ENCODE measurements around the gene ROPN1L.

The ROPN1L gene

GRCh38 chr5:10470669-10471068 is 29.0 kb downstream of the ROPN1L start:
- Histone ChIP-seq H3K9ac (ENCODE audit: low read length) (no peak overlapping the region), H3K36me3 (ENCODE audit: control insufficient read depth, insufficient read depth, low read length) (no peaks in the 10 kb centered on the region), H3K4me3 (ENCODE audit: low read depth, low read length) (no peak overlapping the region), H3K27me3 (ENCODE audit: control insufficient read depth, insufficient read depth, low read length) (no peaks in the 10 kb centered on the region), H3K4me1 (ENCODE audit: control insufficient read depth, insufficient read depth, low read length) (peaks cover 20% of the 10 kb centered on the region), H3K9me3 (ENCODE audit: control insufficient read depth, insufficient read depth, low read depth, low read length) (peaks cover 2% of the 10 kb centered on the region), H3K27ac (ENCODE audit: low read depth, low read length) (no peak overlapping the region)

- Histone ChIP-seq H3K27me3 (ENCODE audit: control insufficient read depth, insufficient read depth, low read length) (no peaks in the 10 kb centered on the region), H3K9me3 (ENCODE audit: control insufficient read depth, insufficient read depth, low read depth, low read length) (peaks cover 5% of the 10 kb centered on the region), H3K27ac (ENCODE audit: low read depth, low read length) (no peak overlapping the region), H3K9ac (ENCODE audit: low read length) (no peak overlapping the region), H3K4me1 (ENCODE audit: control insufficient read depth, insufficient read depth, low read length) (peaks cover 19% of the 10 kb centered on the region), H3K4me3 (ENCODE audit: low read depth, low read length) (no peak overlapping the region), H3K36me3 (ENCODE audit: control insufficient read depth, insufficient read depth, low read length) (no peaks in the 10 kb centered on the region)
Observed at GRCh38 chr5:10471677-10472076, 30.0 kb downstream of the ROPN1L start.

GRCh38 chr5:10474521-10475075 is 32.9 kb downstream of the ROPN1L start:
- no peak overlapping the region for H3K27ac ChIP-seq (ENCODE audit: low read depth, low read length)
- H3K36me3 ChIP-seq (ENCODE audit: control insufficient read depth, insufficient read depth, low read length), result no peaks in the 10 kb centered on the region
- no peaks in the 10 kb centered on the region for H3K27me3 ChIP-seq (ENCODE audit: control insufficient read depth, insufficient read depth, low read length)
- peaks cover 11% of the 10 kb centered on the region for H3K4me1 ChIP-seq (ENCODE audit: control insufficient read depth, insufficient read depth, low read length)
- no peak overlapping the region for H3K4me3 ChIP-seq (ENCODE audit: low read depth, low read length)
- peaks cover 13% of the 10 kb centered on the region for H3K9me3 ChIP-seq (ENCODE audit: control insufficient read depth, insufficient read depth, low read depth, low read length)
- no peak overlapping the region for H3K9ac ChIP-seq (ENCODE audit: low read length)

GRCh38 chr5:10475931-10476676 is 34.4 kb downstream of the ROPN1L start:
- Histone ChIP-seq H3K36me3 (ENCODE audit: control insufficient read depth, insufficient read depth, low read length) (no peaks in the 10 kb centered on the region), H3K27ac (ENCODE audit: low read depth, low read length) (no peak overlapping the region), H3K9me3 (ENCODE audit: control insufficient read depth, insufficient read depth, low read depth, low read length) (peaks cover 13% of the 10 kb centered on the region), H3K4me1 (ENCODE audit: control insufficient read depth, insufficient read depth, low read length) (peaks cover 17% of the 10 kb centered on the region), H3K27me3 (ENCODE audit: control insufficient read depth, insufficient read depth, low read length) (no peaks in the 10 kb centered on the region), H3K4me3 (ENCODE audit: low read depth, low read length) (no peak overlapping the region), H3K9ac (ENCODE audit: low read length) (no peak overlapping the region)

- H3K27me3 ChIP-seq (ENCODE audit: control insufficient read depth, insufficient read depth, low read length), result no peaks in the 10 kb centered on the region
- no peak overlapping the region for H3K27ac ChIP-seq (ENCODE audit: low read depth, low read length)
- no peak overlapping the region for H3K4me3 ChIP-seq (ENCODE audit: low read depth, low read length)
- H3K36me3 ChIP-seq (ENCODE audit: control insufficient read depth, insufficient read depth, low read length), result no peaks in the 10 kb centered on the region
- peaks cover 24% of the 10 kb centered on the region for H3K4me1 ChIP-seq (ENCODE audit: control insufficient read depth, insufficient read depth, low read length)
- H3K9me3 ChIP-seq (ENCODE audit: control insufficient read depth, insufficient read depth, low read depth, low read length), result peaks cover 13% of the 10 kb centered on the region
- no peak overlapping the region for H3K9ac ChIP-seq (ENCODE audit: low read length)
Observed at GRCh38 chr5:10476878-10477277, 35.2 kb downstream of the ROPN1L start.

- Histone ChIP-seq H3K9ac (ENCODE audit: low read length) (no peak overlapping the region), H3K4me3 (ENCODE audit: low read depth, low read length) (no peak overlapping the region), H3K9me3 (ENCODE audit: control insufficient read depth, insufficient read depth, low read depth, low read length) (peaks cover 13% of the 10 kb centered on the region), H3K36me3 (ENCODE audit: control insufficient read depth, insufficient read depth, low read length) (no peaks in the 10 kb centered on the region), H3K4me1 (ENCODE audit: control insufficient read depth, insufficient read depth, low read length) (peaks cover 24% of the 10 kb centered on the region), H3K27ac (ENCODE audit: low read depth, low read length) (no peak overlapping the region), H3K27me3 (ENCODE audit: control insufficient read depth, insufficient read depth, low read length) (peaks cover 6% of the 10 kb centered on the region)
Observed at GRCh38 chr5:10477943-10478342, 36.3 kb downstream of the ROPN1L start.

GRCh38 chr5:10478436-10478835 is 36.8 kb downstream of the ROPN1L start:
- H3K36me3 ChIP-seq (ENCODE audit: control insufficient read depth, insufficient read depth, low read length), result no peaks in the 10 kb centered on the region
- peaks cover 11% of the 10 kb centered on the region for H3K27me3 ChIP-seq (ENCODE audit: control insufficient read depth, insufficient read depth, low read length)
- H3K4me1 ChIP-seq (ENCODE audit: control insufficient read depth, insufficient read depth, low read length), result peaks cover 24% of the 10 kb centered on the region

GRCh38 chr5:10479154-10479721 is 37.6 kb downstream of the ROPN1L start:
- Histone ChIP-seq H3K27ac (ENCODE audit: low read depth, low read length) (no peak overlapping the region), H3K4me3 (ENCODE audit: low read depth, low read length) (no peak overlapping the region), H3K4me1 (ENCODE audit: control insufficient read depth, insufficient read depth, low read length) (peaks cover 24% of the 10 kb centered on the region), H3K9me3 (ENCODE audit: control insufficient read depth, insufficient read depth, low read depth, low read length) (peaks cover 13% of the 10 kb centered on the region), H3K27me3 (ENCODE audit: control insufficient read depth, insufficient read depth, low read length) (peaks cover 15% of the 10 kb centered on the region), H3K36me3 (ENCODE audit: control insufficient read depth, insufficient read depth, low read length) (no peaks in the 10 kb centered on the region), H3K9ac (ENCODE audit: low read length) (no peak overlapping the region)

More at GRCh38 chr5:10478436-10478835, 36.8 kb downstream of the ROPN1L start:
- Histone ChIP-seq H3K9ac (ENCODE audit: low read length) (no peak overlapping the region), H3K27ac (ENCODE audit: low read depth, low read length) (no peak overlapping the region), H3K9me3 (ENCODE audit: control insufficient read depth, insufficient read depth, low read depth, low read length) (peaks cover 13% of the 10 kb centered on the region), H3K4me3 (ENCODE audit: low read depth, low read length) (no peak overlapping the region)

- Histone ChIP-seq H3K4me1 (ENCODE audit: control insufficient read depth, insufficient read depth, low read length) (peaks cover 24% of the 10 kb centered on the region), H3K4me3 (ENCODE audit: low read depth, low read length) (no peak overlapping the region), H3K36me3 (ENCODE audit: control insufficient read depth, insufficient read depth, low read length) (no peaks in the 10 kb centered on the region), H3K27ac (ENCODE audit: low read depth, low read length) (no peak overlapping the region), H3K9ac (ENCODE audit: low read length) (no peak overlapping the region), H3K27me3 (ENCODE audit: control insufficient read depth, insufficient read depth, low read length) (peaks cover 15% of the 10 kb centered on the region), H3K9me3 (ENCODE audit: control insufficient read depth, insufficient read depth, low read depth, low read length) (peaks cover 13% of the 10 kb centered on the region)
Observed at GRCh38 chr5:10480237-10480985, 38.7 kb downstream of the ROPN1L start.

GRCh38 chr5:10481241-10481935 is 39.7 kb downstream of the ROPN1L start:
- peaks cover 15% of the 10 kb centered on the region for H3K27me3 ChIP-seq (ENCODE audit: control insufficient read depth, insufficient read depth, low read length)
- no peak overlapping the region for H3K27ac ChIP-seq (ENCODE audit: low read depth, low read length)
- H3K9ac ChIP-seq (ENCODE audit: low read length), result no peak overlapping the region
- peaks cover 7% of the 10 kb centered on the region; the same call in 1 of the 2 replicates for H3K9me3 ChIP-seq (ENCODE audit: control insufficient read depth, insufficient read depth, low read depth, low read length)
- H3K4me1 ChIP-seq (ENCODE audit: control insufficient read depth, insufficient read depth, low read length), result peaks cover 24% of the 10 kb centered on the region
- no peak overlapping the region for H3K4me3 ChIP-seq (ENCODE audit: low read depth, low read length)
- H3K36me3 ChIP-seq (ENCODE audit: control insufficient read depth, insufficient read depth, low read length), result no peaks in the 10 kb centered on the region
